HepG2 (cell line): ENCODE results near the gene PLA2G7. TPM values are rescaled to one million over a fixed set of nuclear protein-coding genes. Genes with fewer than 3 reads are reported as not detected.
A peak's percentile ranks its signal among the peaks of the same experiment; 100 is the strongest.

Source experiments
- ATAC-seq: fragments of 200-7000 bp; cut with Tn5 transposase; 3 replicates; pipeline ENCODE4 v1.9.1; 2020; ENCODE audit warnings: mild to moderate bottlenecking, moderate library complexity
- BruUV-seq: library from RNA; stranded (reverse); fragments of 400-500 nt; replicated peaks from 2 replicates; lab custom pipeline; 2021; lab: Mats Ljungman, UMichigan
- CTCF ChIA-PET: fragments of 300-600 bp; formaldehyde crosslinking; extraction: SDS; loops from one replicate; lab custom pipeline; 2021; ENCODE audit warnings: low total read pairs, inconsistent platforms, low intra/inter-chr PET ratio; lab: Yijun Ruan, JAX
- POLR2A ChIA-PET: fragments of 350-600 bp; sonication (Branson Sonifier 250); formaldehyde crosslinking; loops from one replicate; lab custom pipeline; 2020; ENCODE audit warnings: antibody characterized with exemption, inconsistent platforms; lab: Yijun Ruan, JAX
- DNase-seq: peaks from one replicate; pipeline ENCODE4 v3.0.0-alpha.2; 2015; ENCODE audit warnings: low spot score
- FAIRE-seq: peaks from 3 replicates; lab custom pipeline; 2011; peaks lifted over from hg19 to GRCh38; lab: Jason Lieb, UNC
- H2AFZ ChIP-seq: one replicate; pipeline ENCODE4 v1.6.1; 2011; ENCODE audit warnings: low read length, inconsistent platforms
- H3K27ac ChIP-seq: fragments of 300-600 bp; 3 replicates; pipeline ENCODE4 v1.8.0; 2011; ENCODE audit warnings: mixed run types, mild to moderate bottlenecking, mixed read lengths, low read length, inconsistent platforms; ENCODE audit not compliant: insufficient read depth; ENCODE audit errors: extremely low read length
- H3K27me3 ChIP-seq, 2 experiments: fragments of 200-600 bp in 1 of 2; 2 replicates in 1 of 2; 3 replicates in 1 of 2; pipeline versions ENCODE4 v1.6.0 to v1.8.0; 2011; ENCODE audit warnings: low read length in 2 of 2, mild to moderate bottlenecking in 2 of 2, moderate library complexity in 2 of 2, inconsistent platforms in 1 of 2; ENCODE audit not compliant: insufficient read depth in 2 of 2, control insufficient read depth in 1 of 2
- H3K36me3 ChIP-seq, 2 experiments: fragments of 200-600 bp in 1 of 2; replicated peaks in 1 of 2; 2 replicates in 1 of 2; 3 replicates in 1 of 2; pipeline versions ENCODE4 v1.5.1 to v1.8.0; 2011; ENCODE audit warnings: low read length in 2 of 2, inconsistent platforms in 1 of 2; ENCODE audit not compliant: insufficient read depth in 2 of 2, control insufficient read depth in 1 of 2
- H3K4me1 ChIP-seq: 2 replicates; pipeline ENCODE4 v1.5.1; 2012; ENCODE audit warnings: low read length, inconsistent platforms; ENCODE audit not compliant: insufficient read depth
- H3K4me2 ChIP-seq: 2 replicates; pipeline ENCODE4 v1.6.0; 2011; ENCODE audit warnings: low read depth, low read length, inconsistent platforms
- H3K4me3 ChIP-seq, 3 experiments: fragments of 200-600 bp in 1 of 3; sonication (generic), shearing (Covaris generic) in 1 of 3; replicated peaks in 1 of 3; 2 replicates each; pipeline ENCODE4 v1.5.1; 2011 to 2016; ENCODE audit warnings: low read length in 3 of 3, inconsistent platforms in 2 of 3, low read depth in 2 of 3, mild to moderate bottlenecking in 2 of 3, control low read depth in 1 of 3, mixed read lengths in 1 of 3; ENCODE audit not compliant: insufficient read depth in 1 of 3
- H3K79me2 ChIP-seq: one replicate; pipeline ENCODE4 v1.6.1; 2011; ENCODE audit warnings: low read length, inconsistent platforms; ENCODE audit not compliant: insufficient read depth
- H3K9ac ChIP-seq: 2 replicates; pipeline ENCODE4 v1.6.0; 2011; ENCODE audit warnings: mild to moderate bottlenecking, low read depth, low read length, inconsistent platforms; ENCODE audit not compliant: insufficient read depth
- H3K9me3 ChIP-seq: 2 replicates; pipeline ENCODE4 v1.5.1; 2012; ENCODE audit warnings: mild to moderate bottlenecking, low read length
- H4K20me1 ChIP-seq: 2 replicates; pipeline ENCODE4 v1.6.0; 2011; ENCODE audit warnings: inconsistent platforms, mild to moderate bottlenecking, low read length, moderate library complexity; ENCODE audit not compliant: insufficient read depth
- CCAR2 ChIP-seq: fragments of 200-400 bp; formaldehyde crosslinking; optimal IDR thresholded peaks from 2 replicates; pipeline ENCODE3; 2018; ENCODE audit warnings: low read depth, mild to moderate bottlenecking, low read length, moderate library complexity
- CREM ChIP-seq, 2 experiments: sonication (generic) in 1 of 2; formaldehyde crosslinking in 1 of 2; IDR thresholded peaks; 2 replicates each; pipeline versions ENCODE4 v1.4.0 to v1.6.1; 2016 to 2020; ENCODE audit warnings: antibody characterized with exemption in 1 of 2, mild to moderate bottlenecking in 1 of 2, missing genetic modification reagents in 1 of 2
- MAFF ChIP-seq: IDR thresholded peaks from 2 replicates; pipeline ENCODE4 v1.6.1; 2011; ENCODE audit warnings: low read depth, low read length, improper control_type of control experiment
- MAFG ChIP-seq: sonication (generic); formaldehyde crosslinking; IDR thresholded peaks from 2 replicates; pipeline ENCODE4 v1.5.1; 2020; ENCODE audit warnings: mild to moderate bottlenecking, missing genetic modification reagents
- MAFK ChIP-seq, 2 experiments: IDR thresholded peaks in 1 of 2; conservative IDR thresholded peaks in 1 of 2; 2 replicates each; pipeline ENCODE4 v1.6.1; 2011; ENCODE audit warnings: improper control_type of control experiment in 2 of 2, low read length in 2 of 2
- U2AF2 ChIP-seq: fragments of 200-400 bp; formaldehyde crosslinking; IDR thresholded peaks from 2 replicates; pipeline ENCODE4 v1.6.1; 2017; ENCODE audit warnings: low read depth, mild to moderate bottlenecking, low read length
- ZNF121 ChIP-seq: sonication (generic); formaldehyde crosslinking; IDR thresholded peaks from 2 replicates; pipeline ENCODE4 v1.5.0; 2020; ENCODE audit warnings: mild to moderate bottlenecking, missing genetic modification reagents
- ZNF44 ChIP-seq: sonication (generic); formaldehyde crosslinking; IDR thresholded peaks from 2 replicates; pipeline ENCODE4 v1.5.1; 2020; ENCODE audit warnings: mild to moderate bottlenecking, missing genetic modification reagents
- ZNF710 ChIP-seq: sonication (generic); formaldehyde crosslinking; IDR thresholded peaks from 2 replicates; pipeline ENCODE4 v1.5.0; 2020; ENCODE audit warnings: mild to moderate bottlenecking, missing genetic modification reagents, borderline replicate concordance
- ZNF782 ChIP-seq: sonication (generic); formaldehyde crosslinking; IDR thresholded peaks from 2 replicates; pipeline ENCODE4 v1.4.0; 2020; ENCODE audit warnings: missing genetic modification reagents, mild to moderate bottlenecking, borderline replicate concordance
- WGBS: methylation state at CpG from one replicate; pipeline ENCODE4 v1.1.6; 2017; ENCODE audit warnings: low lambda C conversion rate; 5-methylcytosine and 5-hydroxymethylcytosine counted together
- in situ Hi-C: cut with HindIII; loops from 2 replicates; pipeline ENCODE4 v1.10.0; 2017; ENCODE audit warnings: low pct_unique_long_range_greater_than_20kb; ENCODE audit not compliant: extremely low pct_ligation_motif_present
- intact Hi-C: fragments of 100-400 bp; cut with micrococcal nuclease; formaldehyde crosslinking; loops from one replicate; pipeline ENCODE4 v1.10.0; 2022; ENCODE audit not compliant: unreplicated experiment
- polyA plus RNA-seq, 8 experiments: library from polyadenylated mRNA; depleted of rRNA in 3 of 8; stranded (reverse) in 7 of 8; unstranded in 1 of 8; fragments of >200 nt; fragmentation: Illumina TruSeq in 4 of 8; extraction: Trizol in 4 of 8; gene quantifications; 2 replicates each; pipeline versions ENCODE4 v1.2.1 to v1.2.3, GENCODE V29; 2011 to 2016; ENCODE audit warnings: low read depth in 4 of 8, missing spikeins in 1 of 8, mixed read lengths in 1 of 8; ENCODE audit not compliant: insufficient read depth in 1 of 8
- total RNA-seq, 5 experiments: library from RNA; depleted of rRNA; stranded (reverse); fragments of >200 nt; fragmentation: Illumina TruSeq; extraction: Trizol; gene quantifications; 2 replicates each; pipeline ENCODE4 v1.2.3, GENCODE V29; 2016; ENCODE audit warnings: low read depth in 1 of 5

PLA2G7 gene
- total and polyA plus RNA-seq, 2 of the 13 experiments (the other 11 are each of a cell fraction or from before 2014, with no cell fraction given): not detected

- H4K20me1 ChIP-seq: no peaks in the 10 kb centered on the region
- ATAC-seq: no peak
- no TSS peak for BruUV-seq
- H2AFZ ChIP-seq: no peak overlapping the region
- no peak overlapping the region for H3K9ac ChIP-seq
- no peaks in the 10 kb centered on the region for H3K27me3 ChIP-seq
- WGBS: 82% methylated on average over 1 of the region's 1 CpG
- H3K4me3 ChIP-seq: no peak overlapping the region
- no peak for DNase-seq
- FAIRE-seq: no peak
- H3K79me2 ChIP-seq: no peaks in the 10 kb centered on the region
- peaks cover 3% of the 10 kb centered on the region for H3K4me1 ChIP-seq
- no peak overlapping the region for H3K27ac ChIP-seq
- no peaks in the 10 kb centered on the region for H3K36me3 ChIP-seq
- POLR2A ChIA-PET: no interaction called here
- intact Hi-C loops: loop anchor here (5.0 to 10.0 kb wide), 2 partner anchors 100 to 208 kb away; partner anchors contain the start of gene TDRD6
- H3K9me3 ChIP-seq: no peaks in the 10 kb centered on the region
- CTCF ChIA-PET: no interaction called here
- TF ChIP-seq ZNF782 (CRISPR knock-in tag) (no peak), CREM (IDR thresholded peaks at IDR 0.05) (no peak), CREM (CRISPR knock-in tag; IDR thresholded peaks at IDR 0.05) (no peak), MAFG (CRISPR knock-in tag) (no peak), CCAR2 (no peak), MAFK (conservative IDR thresholded peaks at IDR 0.05 in 1 of 2, IDR thresholded peaks at IDR 0.05 in 1 of 2; ENCODE audit: low read length in 2 of 2) (peak; percentile 88 to 91), ZNF44 (CRISPR knock-in tag) (no peak), U2AF2 (no peak), ZNF710 (CRISPR knock-in tag) (no peak), MAFF (peak; percentile 85), ZNF121 (no peak)
- no peak overlapping the region for H3K4me2 ChIP-seq
- in situ Hi-C loops: no loop called here
Observed at GRCh38 chr6:46784535-46784934, 49.4 kb upstream of the PLA2G7 start.
